ENCODE results near the gene CUL4A. TPM values are rescaled to one million over a fixed set of nuclear protein-coding genes. Genes with fewer than 3 reads are reported as not detected.

The CUL4A gene
- total and polyA plus RNA-seq, 2 donors (not counting 3 experiments of a cell fraction or from before 2014, with no cell fraction given), result 37.9 to 80.0 TPM

GRCh38 chr13:113196970-113197737 is 12.3 kb upstream of the CUL4A start:
- Histone ChIP-seq H3K9ac (replicated peaks; ENCODE audit: extremely low read depth, insufficient read depth, low read length) (no peak overlapping the region), H4K20me1 (replicated peaks; ENCODE audit: control insufficient read depth, extremely low read depth, insufficient read depth, low read length) (no peaks in the 10 kb centered on the region), H3K79me2 (ENCODE audit: control insufficient read depth, insufficient read depth, low read length) (peaks cover 21% of the 10 kb centered on the region), H2AFZ (ENCODE audit: low read depth, low read length) (no peak overlapping the region), H3K4me1 (ENCODE audit: control insufficient read depth, extremely low read depth, insufficient read depth, low read length) (no peaks in the 10 kb centered on the region), H3K9me1 (replicated peaks; ENCODE audit: control insufficient read depth, extremely low read depth, insufficient read depth, low read length) (no peaks in the 10 kb centered on the region), H3K4me3 (replicated peaks in 1 of 3; ENCODE audit: insufficient read depth in 1 of 3, low read depth in 1 of 3, low read length in 3 of 3) (no peak overlapping the region), H3K27ac (ENCODE audit: insufficient read depth, low read depth, low read length) (no peak overlapping the region), H3K36me3 (ENCODE audit: control insufficient read depth in 2 of 2, extremely low read depth in 1 of 2, insufficient read depth in 2 of 2, low read length in 2 of 2) (peaks cover 21 to 30% of the 10 kb centered on the region in 2 experiments), H3K4me2 (ENCODE audit: insufficient read depth, low read length) (no peak overlapping the region), H3K9me3 (replicated peaks; ENCODE audit: control insufficient read depth, insufficient read depth, low read length) (no peaks in the 10 kb centered on the region), H3K27me3 (ENCODE audit: control insufficient read depth in 2 of 2, insufficient read depth in 2 of 2, low read length in 2 of 2) (no peaks in the 10 kb centered on the region)
- no peak for TF ChIP-seq FOS (IDR thresholded peaks at IDR 0.05; ENCODE audit: borderline replicate concordance, insufficient read depth, low read length)
- intact Hi-C loops (cut with micrococcal nuclease), result no loop called here
- DNase-seq (ENCODE audit: low read depth, low spot score) (no peak), FAIRE-seq (no peak)
- ChIA-PET POLR2A (no interaction called here), CTCF (no interaction called here)
- dilution Hi-C loops (cut with MboI; ENCODE audit: extremely low pct_ligation_motif_present, low sequenced_read_pairs), result no loop called here
- BruUV-seq (replicated peaks), result no TSS peak

- POLR2A ChIA-PET, result no interaction called here
- Histone ChIP-seq H3K4me2 (ENCODE audit: insufficient read depth, low read length) (no peak overlapping the region), H2AFZ (ENCODE audit: low read depth, low read length) (no peak overlapping the region), H3K4me3 (replicated peaks in 1 of 3; ENCODE audit: insufficient read depth in 1 of 3, low read depth in 1 of 3, low read length in 3 of 3) (no peak overlapping the region), H3K36me3 (ENCODE audit: control insufficient read depth in 2 of 2, extremely low read depth in 1 of 2, insufficient read depth in 2 of 2, low read length in 2 of 2) (peaks cover 13% of the 10 kb centered on the region in 2 experiments), H3K9me3 (replicated peaks; ENCODE audit: control insufficient read depth, insufficient read depth, low read length) (no peaks in the 10 kb centered on the region), H3K9ac (replicated peaks; ENCODE audit: extremely low read depth, insufficient read depth, low read length) (no peak overlapping the region), H4K20me1 (replicated peaks; ENCODE audit: control insufficient read depth, extremely low read depth, insufficient read depth, low read length) (no peaks in the 10 kb centered on the region), H3K9me1 (replicated peaks; ENCODE audit: control insufficient read depth, extremely low read depth, insufficient read depth, low read length) (no peaks in the 10 kb centered on the region), H3K79me2 (ENCODE audit: control insufficient read depth, insufficient read depth, low read length) (peaks cover 67% of the 10 kb centered on the region), H3K27me3 (ENCODE audit: control insufficient read depth in 2 of 2, insufficient read depth in 2 of 2, low read length in 2 of 2) (no peaks in the 10 kb centered on the region), H3K27ac (ENCODE audit: insufficient read depth, low read depth, low read length) (no peak overlapping the region), H3K4me1 (ENCODE audit: control insufficient read depth, extremely low read depth, insufficient read depth, low read length) (peaks cover 2% of the 10 kb centered on the region)
- BruUV-seq (replicated peaks), result no TSS peak
- TF ChIP-seq MAX (IDR thresholded peaks at IDR 0.05; ENCODE audit: insufficient read depth, insufficient read length) (no peak), MYC (IDR thresholded peaks at IDR 0.05; ENCODE audit: low read depth, low read length) (no peak), POLR2A (IDR thresholded peaks at IDR 0.05; ENCODE audit: low read depth, low read length) (no peak), JUN (IDR thresholded peaks at IDR 0.05; ENCODE audit: borderline replicate concordance, insufficient read depth, insufficient read length, low read depth) (no peak), CTCF (IDR thresholded peaks at IDR 0.05; ENCODE audit: extremely low read depth in 1 of 2, insufficient read depth in 1 of 2, low read depth in 1 of 2, low read length in 2 of 2) (no peak), GATA2 (IDR thresholded peaks at IDR 0.05; ENCODE audit: insufficient read depth, insufficient read length, low read depth, low read length) (no peak)
- intact Hi-C loops (cut with micrococcal nuclease), result no loop called here
- dilution Hi-C loops (cut with MboI; ENCODE audit: extremely low pct_ligation_motif_present, low sequenced_read_pairs), result no loop called here
- CTCF ChIA-PET, result no interaction called here
- DNase-seq (ENCODE audit: low read depth, low spot score) (no peak), FAIRE-seq (no peak)
Observed at GRCh38 chr13:113201815-113202214, 7.6 kb upstream of the CUL4A start.

Measured in endothelial cell of umbilical vein (primary cell).